Esophagus mucosa (tissue), 1 donor: ENCODE results near the gene PATJ. TPM values are rescaled to one million over a fixed set of nuclear protein-coding genes. Genes with fewer than 3 reads are reported as not detected.
"Not testable (repeated sequence)": the region's sequence is repeated elsewhere in the genome, so short reads cannot be mapped to it uniquely, and the experiment has no call there.

Source experiments
- ATAC-seq: fragments of 200-7000 bp; cut with Tn5 transposase; one replicate; pipeline ENCODE4 v1.9.1; 2020
- total RNA-seq: library from RNA; stranded (reverse); gene quantifications from one replicate; pipeline ENCODE4 v1.2.4, GENCODE V29; 2023
- donor health status: DM: yes; HTN: yes; CAD: no.

PATJ gene
- total RNA-seq, 1 donor from 2014 or later, result 52.8 TPM

- ATAC-seq, result not testable (repeated sequence)
Observed at GRCh38 chr1:62182157-62182556, 439.9 kb downstream of the PATJ start.

DNA sequence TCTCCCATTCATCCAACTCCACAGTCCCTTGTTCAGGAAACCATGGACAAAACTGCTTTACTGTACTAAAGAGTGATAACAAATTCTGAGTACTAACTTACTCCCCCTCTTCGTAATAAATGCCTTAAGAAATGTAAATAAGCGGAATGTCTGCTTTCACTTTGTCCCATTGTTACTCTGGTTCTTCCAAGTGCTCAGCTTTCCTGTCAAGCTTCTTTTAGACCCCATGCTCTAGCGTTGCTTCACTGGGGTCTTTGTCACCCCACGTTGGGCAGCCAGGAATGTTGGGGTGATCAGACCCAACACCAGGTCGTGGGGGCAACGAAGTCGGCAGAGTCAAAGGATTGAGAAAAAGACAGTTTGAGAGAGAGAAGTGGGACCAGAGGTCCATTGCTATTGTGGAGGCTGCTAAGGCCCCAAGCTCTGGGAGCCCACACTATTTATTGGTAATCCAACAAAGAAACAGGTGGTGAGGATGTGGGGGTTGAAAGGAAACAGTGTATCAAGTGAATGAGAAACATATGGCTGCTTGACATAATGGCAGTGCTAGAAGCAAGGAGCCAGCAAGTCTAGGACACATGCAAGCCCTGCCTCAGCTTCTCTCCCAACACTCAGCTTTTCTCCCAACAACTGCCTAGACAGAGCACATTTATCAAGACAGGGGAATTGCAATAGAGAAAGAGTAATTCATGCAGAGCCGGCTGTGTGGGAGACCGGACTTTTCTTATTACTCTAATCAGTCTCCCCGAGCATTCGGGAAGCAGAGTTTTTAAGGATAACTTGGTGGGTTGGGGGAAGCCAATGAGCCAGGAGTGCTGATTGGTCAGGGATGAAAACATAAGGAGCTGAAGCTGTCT lies 441.1 kb downstream of the PATJ start:
- ATAC-seq, result not testable (repeated sequence)

- ATAC-seq, result no peak
Observed at GRCh38 chr1:62184336-62184735, 442.1 kb downstream of the PATJ start.

DNA sequence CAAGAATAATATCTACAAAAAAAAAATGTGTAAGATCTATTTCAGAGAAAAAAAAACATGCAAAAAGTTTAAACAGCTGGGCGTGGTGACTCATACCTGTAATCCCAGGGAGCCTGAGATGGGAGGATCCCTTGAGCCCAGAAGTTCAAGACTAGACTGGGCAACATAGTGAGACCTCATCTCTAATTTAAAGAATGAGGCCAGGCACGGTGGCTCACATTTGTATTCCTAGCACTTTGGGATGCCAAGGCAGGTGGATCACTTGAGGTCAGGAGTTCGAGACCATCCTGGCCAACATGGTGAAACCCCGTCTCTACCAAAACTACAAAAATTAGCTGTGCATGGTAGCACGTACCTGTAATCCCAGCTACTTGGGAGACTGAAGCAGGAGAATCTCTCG lies 443.0 kb downstream of the PATJ start:
- not testable (repeated sequence) for ATAC-seq

GRCh38 chr1:62185677-62186076 lies 443.4 kb downstream of the PATJ start:
- no peak for ATAC-seq

DNA sequence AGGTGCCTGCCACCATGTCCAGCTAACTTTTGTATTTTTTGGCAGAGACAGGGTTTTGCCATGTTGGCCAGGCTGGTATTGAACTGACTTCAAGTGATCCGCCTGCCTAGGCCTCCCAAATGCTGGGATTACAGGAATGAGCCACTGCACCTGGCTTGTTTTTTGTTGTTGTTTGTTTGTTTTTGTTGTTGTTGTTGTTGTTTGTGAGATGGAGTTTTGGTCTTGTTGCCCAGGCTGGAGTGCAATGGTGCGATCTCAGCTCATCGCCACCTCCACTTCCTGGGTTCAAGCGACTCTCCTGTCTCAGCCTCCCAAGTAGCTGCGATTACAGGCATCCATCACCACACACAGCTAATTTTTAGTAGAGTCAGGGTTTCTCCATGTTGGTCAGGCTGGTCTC lies 445.3 kb downstream of the PATJ start:
- no peak for ATAC-seq

- ATAC-seq, result no peak
Observed at GRCh38 chr1:62188111-62188510, 445.8 kb downstream of the PATJ start.

DNA sequence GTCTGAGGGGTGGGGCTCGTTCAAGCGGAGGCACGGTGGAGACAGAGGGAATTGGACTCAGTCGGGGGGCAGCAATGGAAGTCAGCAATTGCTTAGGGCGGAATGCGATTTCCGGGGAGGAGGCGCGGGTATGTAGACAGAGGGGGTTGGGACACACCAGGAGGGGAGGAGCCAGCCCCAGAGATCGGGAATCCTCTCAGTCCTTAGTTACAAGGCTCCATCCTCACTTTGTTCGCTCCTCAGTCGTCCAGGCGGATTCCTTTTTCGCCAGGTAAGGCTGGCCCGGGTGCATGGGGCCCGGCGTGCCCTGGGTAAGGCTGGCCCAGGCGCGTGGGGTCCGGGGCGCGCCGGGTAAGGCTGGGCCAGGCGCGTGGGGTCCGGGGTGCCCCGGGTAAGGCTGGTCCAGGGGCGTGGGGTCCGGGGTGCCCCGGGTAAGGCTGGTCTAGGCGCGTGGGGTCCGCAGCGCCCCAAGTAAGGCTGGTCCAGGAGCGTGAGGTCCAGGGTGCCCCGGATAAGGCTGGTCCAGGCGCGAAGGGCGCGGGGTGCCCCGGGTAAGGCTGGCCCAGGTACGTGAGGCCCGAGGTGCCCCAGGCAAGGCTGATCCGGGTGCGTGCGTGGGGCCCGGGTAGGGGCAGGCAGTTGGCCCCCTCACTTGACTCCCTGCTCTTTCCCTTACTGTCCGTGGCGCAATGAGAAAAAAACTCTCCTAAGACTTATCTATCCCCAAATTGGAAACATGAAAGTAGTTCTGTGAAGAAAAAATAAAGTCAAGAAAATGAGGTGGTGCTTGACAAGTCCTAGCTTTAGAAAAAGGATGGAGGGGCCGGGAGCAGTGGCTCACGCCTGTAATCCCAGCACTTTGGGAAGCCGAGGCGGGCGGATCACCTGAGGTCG lies 452.6 kb downstream of the PATJ start, which contains the start of gene L1TD1:
TSS of gene L1TD1 (plus strand) at position 199 of the 894 bp plus-strand sequence. CDS start 11,780 bp downstream, outside the sequence.
- peak; percentile 17 for ATAC-seq

- no peak for ATAC-seq
Observed at GRCh38 chr1:62196086-62196690, 453.9 kb downstream of the PATJ start.

GRCh38 chr1:62198069-62198780 lies 455.9 kb downstream of the PATJ start:
- no peak for ATAC-seq

DNA sequence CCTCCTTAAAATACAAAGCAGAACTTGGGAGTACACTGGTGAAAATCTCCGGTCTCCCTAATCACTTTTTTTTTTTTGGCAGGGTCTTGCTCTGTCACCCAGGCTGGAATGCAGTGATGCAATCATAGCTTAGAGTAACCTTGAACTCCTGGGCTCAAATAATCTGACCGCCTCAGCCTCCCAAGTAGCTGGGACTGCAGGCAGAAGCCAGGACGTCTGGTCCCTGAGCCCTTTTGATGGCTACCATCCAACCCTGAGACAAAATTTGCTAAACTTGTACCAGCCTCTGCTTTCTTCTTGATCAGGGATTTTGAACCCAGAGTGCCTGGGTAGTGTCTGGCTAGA lies 456.5 kb downstream of the PATJ start:
- ATAC-seq, result no peak

- ATAC-seq, result no peak
Observed at GRCh38 chr1:62207187-62207586, 464.9 kb downstream of the PATJ start.

- no peak for ATAC-seq
Observed at GRCh38 chr1:62208087-62208486, 465.8 kb downstream of the PATJ start.

GRCh38 chr1:62208970-62209369 lies 466.7 kb downstream of the PATJ start:
- no peak for ATAC-seq

DNA sequence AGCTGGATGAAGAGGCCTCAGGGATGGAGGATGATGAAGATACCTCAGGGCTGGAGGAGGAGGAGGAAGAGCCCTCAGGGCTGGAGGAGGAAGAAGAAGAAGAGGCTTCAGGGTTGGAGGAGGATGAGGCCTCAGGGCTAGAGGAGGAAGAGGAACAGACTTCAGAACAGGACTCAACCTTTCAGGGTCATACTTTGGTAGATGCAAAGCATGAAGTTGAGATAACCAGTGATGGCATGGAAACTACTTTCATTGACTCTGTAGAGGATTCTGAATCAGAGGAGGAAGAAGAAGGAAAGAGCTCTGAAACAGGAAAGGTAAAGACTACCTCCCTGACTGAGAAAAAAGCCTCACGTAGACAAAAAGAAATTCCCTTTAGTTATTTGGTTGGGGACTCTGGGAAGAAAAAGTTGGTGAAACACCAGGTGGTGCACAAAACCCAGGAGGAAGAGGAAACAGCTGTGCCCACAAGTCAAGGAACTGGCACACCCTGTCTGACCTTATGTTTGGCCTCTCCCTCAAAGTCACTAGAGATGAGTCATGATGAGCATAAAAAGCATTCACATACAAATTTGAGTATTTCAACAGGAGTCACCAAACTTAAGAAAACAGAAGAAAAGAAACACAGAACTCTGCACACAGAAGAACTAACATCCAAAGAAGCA lies 467.8 kb downstream of the PATJ start:
- ATAC-seq, result peak; percentile 97

GRCh38 chr1:62210960-62211359 lies 468.7 kb downstream of the PATJ start:
- ATAC-seq, result no peak

DNA sequence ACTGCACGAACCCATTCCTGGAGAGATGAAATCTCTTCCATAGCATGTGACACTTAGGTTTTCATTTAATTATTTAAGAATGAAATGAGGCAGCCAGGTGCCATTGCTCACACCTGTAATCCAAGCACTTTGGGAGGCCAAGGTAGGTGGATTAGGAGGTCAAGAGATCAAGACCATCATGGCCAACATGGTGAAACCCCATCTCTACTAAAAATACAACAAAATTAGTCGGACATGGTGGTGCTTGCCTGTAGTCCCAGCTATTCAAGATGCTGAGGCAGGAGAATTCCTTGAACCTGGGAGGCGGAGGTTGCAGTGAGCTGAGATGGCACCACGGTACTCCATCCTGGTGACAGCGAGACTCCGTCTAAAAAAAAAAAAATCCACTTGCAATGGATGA lies 470.1 kb downstream of the PATJ start:
- no peak for ATAC-seq

GRCh38 chr1:62213075-62213914 lies 471.0 kb downstream of the PATJ start:
- ATAC-seq, result no peak

- no peak for ATAC-seq
Observed at GRCh38 chr1:62218604-62219003, 476.3 kb downstream of the PATJ start.

DNA sequence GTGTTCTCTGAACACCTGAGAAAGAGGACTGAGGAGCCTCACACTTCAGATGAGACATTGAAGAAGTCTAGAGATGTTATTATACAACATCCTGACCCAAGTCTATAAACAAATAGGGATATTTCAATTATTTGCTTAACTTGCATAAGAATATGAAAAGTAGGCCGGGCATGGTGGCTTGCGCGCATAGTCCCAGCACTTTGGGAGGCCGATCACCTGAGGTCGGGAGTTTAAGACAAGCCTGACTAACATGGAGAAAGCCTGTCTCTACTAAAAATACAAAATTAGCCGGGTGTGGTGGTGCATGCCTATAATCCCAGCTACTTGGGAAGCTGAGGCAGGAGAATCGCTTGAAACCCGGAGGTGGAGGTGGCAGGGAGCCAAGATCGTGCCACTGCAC lies 478.2 kb downstream of the PATJ start:
- ATAC-seq, result not testable (repeated sequence)

- no peak for ATAC-seq
Observed at GRCh38 chr1:62221171-62221570, 478.9 kb downstream of the PATJ start.
